Keratinocyte (primary cell): Measurements from ENCODE around the gene ADAM12. TPM values are rescaled to one million over a fixed set of nuclear protein-coding genes. Genes with fewer than 3 reads are reported as not detected.

ENCODE experiments used
- DNase-seq: peaks from one replicate; pipeline ENCODE4 v3.0.0-alpha.2; 2011; ENCODE audit warnings: low read depth, missing footprints, low spot score
- FAIRE-seq: peaks from 2 replicates; lab custom pipeline; 2011; peaks lifted over from hg19 to GRCh38; lab: Jason Lieb, UNC
- H2AFZ ChIP-seq: 2 replicates; pipeline ENCODE4 v1.6.0; 2012; ENCODE audit warnings: low read length, control low read depth, inconsistent platforms; ENCODE audit not compliant: control insufficient read depth
- H3K27ac ChIP-seq: 2 replicates; pipeline ENCODE4 v1.5.1; 2011; ENCODE audit warnings: low read length; ENCODE audit not compliant: control insufficient read depth, insufficient read depth
- H3K27me3 ChIP-seq: 3 replicates; pipeline ENCODE4 v1.6.0; 2011; ENCODE audit warnings: low read length; ENCODE audit not compliant: control insufficient read depth, insufficient read depth; ENCODE audit errors: extremely low read depth
- H3K36me3 ChIP-seq, 2 experiments: 2 replicates in 1 of 2; 3 replicates in 1 of 2; pipeline ENCODE4 v1.5.1; 2011; ENCODE audit warnings: low read length in 2 of 2, mild to moderate bottlenecking in 1 of 2; ENCODE audit not compliant: control insufficient read depth in 2 of 2, insufficient read depth in 2 of 2; ENCODE audit errors: extremely low read depth in 1 of 2
- H3K4me1 ChIP-seq: 3 replicates; pipeline ENCODE4 v1.5.1; 2011; ENCODE audit warnings: low read length; ENCODE audit not compliant: control insufficient read depth, insufficient read depth; ENCODE audit errors: extremely low read depth
- H3K4me2 ChIP-seq: 3 replicates; pipeline ENCODE4 v1.6.0; 2011; ENCODE audit warnings: low read depth, low read length; ENCODE audit not compliant: control insufficient read depth, insufficient read depth; ENCODE audit errors: extremely low read depth
- H3K4me3 ChIP-seq, 3 experiments: fragments of 200-600 bp in 1 of 3; sonication (generic) in 1 of 3; 2 replicates in 2 of 3; 3 replicates in 1 of 3; pipeline ENCODE4 v1.5.1; 2011 to 2016; ENCODE audit warnings: low read length in 3 of 3, mild to moderate bottlenecking in 3 of 3, control low read depth in 2 of 3, inconsistent platforms in 1 of 3, low read depth in 1 of 3, mixed read lengths in 1 of 3, mixed run types in 1 of 3, moderate library complexity in 1 of 3; ENCODE audit not compliant: control insufficient read depth in 2 of 3, insufficient read depth in 2 of 3; ENCODE audit errors: extremely low read depth in 1 of 3
- H3K79me2 ChIP-seq: 2 replicates; pipeline ENCODE4 v1.6.0; 2012; ENCODE audit warnings: low read length; ENCODE audit not compliant: control insufficient read depth, insufficient read depth
- H3K9ac ChIP-seq: 3 replicates; pipeline ENCODE4 v1.6.0; 2011; ENCODE audit warnings: low read length; ENCODE audit not compliant: control insufficient read depth, insufficient read depth; ENCODE audit errors: extremely low read depth
- H3K9me1 ChIP-seq: 3 replicates; pipeline ENCODE4 v1.6.0; 2011; ENCODE audit warnings: low read length; ENCODE audit not compliant: control insufficient read depth, insufficient read depth; ENCODE audit errors: extremely low read depth
- H3K9me3 ChIP-seq: 2 replicates; pipeline ENCODE4 v1.5.1; 2012; ENCODE audit warnings: low read depth, low read length; ENCODE audit not compliant: control insufficient read depth
- H4K20me1 ChIP-seq: 3 replicates; pipeline ENCODE4 v1.6.0; 2011; ENCODE audit warnings: low read length; ENCODE audit not compliant: control insufficient read depth, insufficient read depth; ENCODE audit errors: extremely low read depth
- EZH2 ChIP-seq: IDR thresholded peaks from one replicate; pipeline ENCODE4 v1.6.1; 2012; ENCODE audit warnings: inconsistent platforms, mild to moderate bottlenecking, low read length, moderate library complexity
- dilution Hi-C: fragments of 300-500 bp; cut with MboI; formaldehyde crosslinking; loops from one replicate; pipeline ENCODE4 v1.7.0; 2020; ENCODE audit warnings: low sequenced_read_pairs; ENCODE audit not compliant: extremely low pct_ligation_motif_present
- polyA plus RNA-seq, 5 experiments: library from polyadenylated mRNA; depleted of rRNA in 3 of 5; stranded (reverse) in 3 of 5; stranded (forward) in 1 of 5; unstranded in 1 of 5; fragments of >200 nt; gene quantifications; 1 replicate in 1 of 5; 2 replicates in 3 of 5; 3 replicates in 1 of 5; pipeline versions ENCODE4 v1.2.1 to v1.2.3, GENCODE V29; 2011 to 2012; ENCODE audit warnings: missing spikeins in 2 of 5, low read depth in 1 of 5, low replicate concordance in 1 of 5
- TF ChIP-seq, protein P1 (sequence below), 3 experiments: IDR thresholded peaks in 1 of 3; conservative IDR thresholded peaks in 1 of 3; optimal IDR thresholded peaks in 1 of 3; 2 replicates in 2 of 3; 3 replicates in 1 of 3; pipeline versions ENCODE3 to v1.5.1; 2011; ENCODE audit warnings: low read length in 3 of 3, mild to moderate bottlenecking in 3 of 3, moderate library complexity in 2 of 3, control low read depth in 1 of 3, inconsistent platforms in 1 of 3; ENCODE audit not compliant: insufficient read depth in 2 of 3; ENCODE audit errors: extremely low read depth in 1 of 3

Gene ADAM12
- polyA plus RNA-seq, 1 donor (not counting 4 experiments of a cell fraction or from before 2014, with no cell fraction given) = 0.07 TPM

DNA sequence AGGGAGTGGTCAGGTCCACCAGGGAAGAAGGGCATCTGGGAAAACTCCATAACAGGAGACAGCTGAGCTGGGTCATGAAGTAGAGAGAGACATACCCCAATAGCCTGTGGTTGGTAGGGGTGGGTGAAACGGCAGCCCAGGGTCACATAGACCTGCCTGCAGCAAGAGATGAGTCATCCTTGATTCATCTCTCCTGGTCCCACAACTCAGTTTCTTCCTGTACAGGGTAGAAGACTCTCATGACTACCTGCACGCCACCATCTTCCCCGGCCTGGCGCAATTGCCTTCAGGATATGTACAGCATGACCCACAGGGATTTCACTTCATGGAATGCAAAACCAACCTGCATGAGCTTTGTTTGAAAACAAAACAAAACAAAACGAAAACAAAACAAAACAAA, 45.1 kb upstream of the ADAM12 start:
- dilution Hi-C loops = no loop called here
- DNase-seq = no peak
- H3K27ac ChIP-seq = no peak overlapping the region
- H3K4me1 ChIP-seq = peaks cover 2% of the 10 kb centered on the region
- H3K4me3 ChIP-seq = no peak overlapping the region
- no peak for TF ChIP-seq EZH2
- TF ChIP-seq, protein P1, sequence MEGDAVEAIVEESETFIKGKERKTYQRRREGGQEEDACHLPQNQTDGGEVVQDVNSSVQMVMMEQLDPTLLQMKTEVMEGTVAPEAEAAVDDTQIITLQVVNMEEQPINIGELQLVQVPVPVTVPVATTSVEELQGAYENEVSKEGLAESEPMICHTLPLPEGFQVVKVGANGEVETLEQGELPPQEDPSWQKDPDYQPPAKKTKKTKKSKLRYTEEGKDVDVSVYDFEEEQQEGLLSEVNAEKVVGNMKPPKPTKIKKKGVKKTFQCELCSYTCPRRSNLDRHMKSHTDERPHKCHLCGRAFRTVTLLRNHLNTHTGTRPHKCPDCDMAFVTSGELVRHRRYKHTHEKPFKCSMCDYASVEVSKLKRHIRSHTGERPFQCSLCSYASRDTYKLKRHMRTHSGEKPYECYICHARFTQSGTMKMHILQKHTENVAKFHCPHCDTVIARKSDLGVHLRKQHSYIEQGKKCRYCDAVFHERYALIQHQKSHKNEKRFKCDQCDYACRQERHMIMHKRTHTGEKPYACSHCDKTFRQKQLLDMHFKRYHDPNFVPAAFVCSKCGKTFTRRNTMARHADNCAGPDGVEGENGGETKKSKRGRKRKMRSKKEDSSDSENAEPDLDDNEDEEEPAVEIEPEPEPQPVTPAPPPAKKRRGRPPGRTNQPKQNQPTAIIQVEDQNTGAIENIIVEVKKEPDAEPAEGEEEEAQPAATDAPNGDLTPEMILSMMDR (optimal IDR thresholded peaks at IDR 0.05 in 1 of 3, IDR thresholded peaks at IDR 0.05 in 1 of 3, conservative IDR thresholded peaks at IDR 0.05 in 1 of 3; ENCODE audit: extremely low read depth in 1 of 3, insufficient read depth in 2 of 3, low read length in 3 of 3) = no peak
- H3K27me3 ChIP-seq = peaks cover 7% of the 10 kb centered on the region
- no peak overlapping the region for H2AFZ ChIP-seq
- FAIRE-seq = no peak
- no peak overlapping the region for H3K4me2 ChIP-seq
- H3K9me3 ChIP-seq = no peaks in the 10 kb centered on the region
- no peaks in the 10 kb centered on the region for H3K79me2 ChIP-seq
- no peaks in the 10 kb centered on the region for H4K20me1 ChIP-seq
- no peak overlapping the region for H3K9ac ChIP-seq
- H3K36me3 ChIP-seq = no peaks in the 10 kb centered on the region
- no peaks in the 10 kb centered on the region for H3K9me1 ChIP-seq

DNA sequence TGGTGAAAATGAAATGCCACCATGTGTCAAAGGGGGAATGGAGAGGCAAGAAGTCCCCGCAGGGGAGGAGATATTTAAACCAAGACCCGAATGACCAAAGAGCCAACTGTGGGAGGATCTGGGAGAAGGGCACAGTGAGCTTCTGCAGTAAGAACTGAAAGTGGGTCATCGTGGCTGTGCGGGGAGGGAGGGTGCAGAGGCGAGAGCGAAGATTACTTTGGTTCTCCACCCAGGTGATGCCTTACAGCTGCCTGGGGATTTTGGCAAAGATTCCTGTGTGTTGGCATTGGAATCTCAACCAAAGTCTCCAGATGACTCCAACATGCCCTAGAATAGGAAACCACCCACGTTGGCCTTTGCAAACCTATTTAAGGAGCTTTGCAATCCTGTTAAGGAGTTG, 44.2 kb upstream of the ADAM12 start:
- DNase-seq (no peak), FAIRE-seq (no peak)
- H3K79me2 ChIP-seq = no peaks in the 10 kb centered on the region
- no peak overlapping the region for H3K27ac ChIP-seq
- H3K27me3 ChIP-seq = peaks cover 7% of the 10 kb centered on the region
- dilution Hi-C loops = no loop called here
- no peak overlapping the region for H2AFZ ChIP-seq
- H4K20me1 ChIP-seq = no peaks in the 10 kb centered on the region
- no peak overlapping the region for H3K4me3 ChIP-seq
- H3K36me3 ChIP-seq = no peaks in the 10 kb centered on the region
- H3K4me1 ChIP-seq = peaks cover 2% of the 10 kb centered on the region
- TF ChIP-seq, protein P1 (optimal IDR thresholded peaks at IDR 0.05 in 1 of 3, IDR thresholded peaks at IDR 0.05 in 1 of 3, conservative IDR thresholded peaks at IDR 0.05 in 1 of 3; ENCODE audit: extremely low read depth in 1 of 3, insufficient read depth in 2 of 3, low read length in 3 of 3) = no peak
- no peak for TF ChIP-seq EZH2
- no peak overlapping the region for H3K4me2 ChIP-seq
- no peaks in the 10 kb centered on the region for H3K9me1 ChIP-seq
- no peaks in the 10 kb centered on the region for H3K9me3 ChIP-seq
- no peak overlapping the region for H3K9ac ChIP-seq
